Neuronal stem cell (in vitro differentiated cells): ENCODE measurements around the gene LRRK2. TPM values are rescaled to one million over a fixed set of nuclear protein-coding genes. Genes with fewer than 3 reads are reported as not detected.

Source experiments
- DNase-seq: peaks from one replicate; pipeline ENCODE4 v3.0.0-alpha.2; 2013; ENCODE audit warnings: low spot score
- H2AFZ ChIP-seq: one replicate; pipeline ENCODE4 v1.6.1; 2013; ENCODE audit warnings: mild to moderate bottlenecking, low read length, inconsistent platforms
- H2AK5ac ChIP-seq: 2 replicates; pipeline ENCODE4 v1.6.1; 2013; ENCODE audit warnings: low read depth, mild to moderate bottlenecking, inconsistent platforms, low read length, moderate library complexity, mixed read lengths
- H2BK120ac ChIP-seq: 2 replicates; pipeline ENCODE4 v1.6.1; 2013; ENCODE audit warnings: low read depth, mild to moderate bottlenecking, inconsistent platforms, low read length, moderate library complexity, mixed read lengths
- H2BK12ac ChIP-seq: one replicate; pipeline ENCODE4 v1.6.1; 2013; ENCODE audit warnings: low read length, inconsistent platforms
- H2BK15ac ChIP-seq: 2 replicates; pipeline ENCODE4 v1.6.1; 2013; ENCODE audit warnings: mild to moderate bottlenecking, low read length, inconsistent platforms, mixed read lengths
- H2BK5ac ChIP-seq: one replicate; pipeline ENCODE4 v1.6.1; 2013; ENCODE audit warnings: inconsistent platforms, mild to moderate bottlenecking, low read length, moderate library complexity
- H3K14ac ChIP-seq: one replicate; pipeline ENCODE4 v1.6.1; 2013; ENCODE audit warnings: low read length, inconsistent platforms
- H3K18ac ChIP-seq: 2 replicates; pipeline ENCODE4 v1.6.1; 2013; ENCODE audit warnings: low read length, inconsistent platforms
- H3K23ac ChIP-seq: 2 replicates; pipeline ENCODE4 v1.6.1; 2013; ENCODE audit warnings: low read depth, mild to moderate bottlenecking, mixed read lengths, low read length, inconsistent platforms; ENCODE audit not compliant: poor library complexity
- H3K27ac ChIP-seq: replicated peaks from 3 replicates; pipeline ENCODE4 v1.5.1; 2013; ENCODE audit warnings: low read length, inconsistent platforms
- H3K27me3 ChIP-seq, 3 experiments: 2 replicates each; pipeline ENCODE4 v1.6.1; 2013; ENCODE audit warnings: low read length in 3 of 3, mild to moderate bottlenecking in 2 of 3, inconsistent platforms in 1 of 3, low read depth in 1 of 3, mixed read lengths in 1 of 3, moderate library complexity in 1 of 3; ENCODE audit not compliant: control insufficient read depth in 3 of 3, insufficient read depth in 3 of 3
- H3K36me3 ChIP-seq, 2 donors: replicated peaks in 1 of 2; 2 replicates each; pipeline ENCODE4 v1.6.1; 2013; ENCODE audit warnings: low read length in 2 of 2; ENCODE audit not compliant: control insufficient read depth in 2 of 2, insufficient read depth in 2 of 2
- H3K4ac ChIP-seq: 2 replicates; pipeline ENCODE4 v1.6.1; 2013; ENCODE audit warnings: inconsistent platforms, mild to moderate bottlenecking, low read length, moderate library complexity
- H3K4me1 ChIP-seq, 2 donors: 1 replicate in 1 of 2; 2 replicates in 1 of 2; pipeline ENCODE4 v1.6.1; 2013; ENCODE audit warnings: low read length in 2 of 2, low read depth in 1 of 2; ENCODE audit not compliant: control insufficient read depth in 2 of 2, insufficient read depth in 1 of 2
- H3K4me2 ChIP-seq: one replicate; pipeline ENCODE4 v1.6.1; 2013; ENCODE audit warnings: mild to moderate bottlenecking, low read length, inconsistent platforms; ENCODE audit not compliant: insufficient read depth, poor library complexity, severe bottlenecking
- H3K4me3 ChIP-seq, 2 donors: 2 replicates each; pipeline ENCODE4 v1.5.1; 2013; ENCODE audit warnings: low read length in 2 of 2, mild to moderate bottlenecking in 2 of 2, inconsistent platforms in 1 of 2, moderate library complexity in 1 of 2
- H3K79me1 ChIP-seq: one replicate; pipeline ENCODE4 v1.6.1; 2013; ENCODE audit warnings: low read depth, mild to moderate bottlenecking, inconsistent platforms, low read length, moderate library complexity
- H3K9ac ChIP-seq: one replicate; pipeline ENCODE4 v1.6.1; 2013; ENCODE audit warnings: mild to moderate bottlenecking, low read depth, low read length, inconsistent platforms; ENCODE audit not compliant: poor library complexity
- H3K9me3 ChIP-seq, 2 donors: replicated peaks in 1 of 2; 2 replicates each; pipeline versions ENCODE3 to v1.6.1; 2013; ENCODE audit warnings: low read length in 2 of 2, mild to moderate bottlenecking in 2 of 2, inconsistent platforms in 1 of 2, low read depth in 1 of 2, mixed read lengths in 1 of 2, moderate library complexity in 1 of 2; ENCODE audit not compliant: control insufficient read depth in 2 of 2, insufficient read depth in 1 of 2
- H4K8ac ChIP-seq: one replicate; pipeline ENCODE4 v1.6.1; 2013; ENCODE audit warnings: low read depth, mild to moderate bottlenecking, inconsistent platforms, low read length, moderate library complexity
- H4K91ac ChIP-seq: one replicate; pipeline ENCODE4 v1.6.1; 2013; ENCODE audit warnings: low read length, low read depth, mild to moderate bottlenecking, inconsistent platforms; ENCODE audit not compliant: poor library complexity
- WGBS, 2 donors: extraction: QIAGEN DNeasy Blood & Tissue Kit; methylation state at CpG; one replicate each; pipeline ENCODE4 v1.1.7; 2013; ENCODE audit warnings: missing lambda C conversion rate in 2 of 2, mixed read lengths in 1 of 2; ENCODE audit not compliant: insufficient read length in 2 of 2, insufficient replicate concordance in 1 of 2; ENCODE audit errors: extremely low coverage in 2 of 2; 5-methylcytosine and 5-hydroxymethylcytosine counted together
- polyA plus RNA-seq, 2 experiments: library from polyadenylated mRNA; stranded (reverse); fragments of 200-250 nt; gene quantifications; one replicate each; pipeline ENCODE4 v1.2.3, GENCODE V29; 2013

The LRRK2 gene
- polyA plus RNA-seq (2013, experiment 1 of 2): 0.03 TPM
- 0.04 TPM for polyA plus RNA-seq (2013, experiment 2 of 2)

GRCh38 chr12:40224439-40225291, at the start of gene LRRK2:
Gene LRRK2 (plus strand): TSS chr12:40224997. CDS start chr12:40225132, 135 bp downstream.
- H2BK12ac ChIP-seq: no peak within 1 kb of the TSS
- H3K9me3 ChIP-seq: no peaks in the 10 kb centered on the region
- H3K79me1 ChIP-seq: no peaks in the 10 kb centered on the region
- H3K23ac ChIP-seq: no peak within 1 kb of the TSS
- peak within 1 kb of the TSS; percentile 58 for H2BK15ac ChIP-seq
- H3K4me2 ChIP-seq: peak within 1 kb of the TSS; percentile 96
- peak within 1 kb of the TSS; percentile 21 for H3K9ac ChIP-seq
- no peak within 1 kb of the TSS for H4K8ac ChIP-seq
- peak; percentile 33 for DNase-seq
- H3K18ac ChIP-seq: peak within 1 kb of the TSS; percentile 91
- no peak within 1 kb of the TSS for H3K14ac ChIP-seq
- H3K4me1 ChIP-seq: peaks cover 0 to 2% of the 10 kb centered on the region in 2 donors
- H3K27me3 ChIP-seq: peaks cover 0 to 39% (median 23%) of the 10 kb centered on the region in 3 experiments
- peak within 1 kb of the TSS; percentile 61 for H2BK120ac ChIP-seq
- no peak within 1 kb of the TSS for H3K4ac ChIP-seq
- H2BK5ac ChIP-seq: no peak within 1 kb of the TSS
- H3K36me3 ChIP-seq: no peaks in the 10 kb centered on the region
- H3K4me3 ChIP-seq: peak within 1 kb of the TSS; percentile 50 to 85
- H4K91ac ChIP-seq: no peak within 1 kb of the TSS
- no peak within 1 kb of the TSS for H2AK5ac ChIP-seq
- no CpG with 5 or more reads among the region's 78 CpGs for WGBS, 2 donors
- peak within 1 kb of the TSS; percentile 99 for H2AFZ ChIP-seq
- H3K27ac ChIP-seq: no peak within 1 kb of the TSS

- Histone ChIP-seq H3K4me1 (no peaks in the 10 kb centered on the region), H3K4me3 (no peak overlapping the region), H3K14ac (no peak overlapping the region), H3K4me2 (no peak overlapping the region), H3K9me3 (no peaks in the 10 kb centered on the region), H3K23ac (no peak overlapping the region), H2BK5ac (no peak overlapping the region), H3K27me3 (no peaks in the 10 kb centered on the region), H3K27ac (no peak overlapping the region), H3K36me3 (no peaks in the 10 kb centered on the region), H3K18ac (no peak overlapping the region), H2AK5ac (no peak overlapping the region), H2BK15ac (no peak overlapping the region), H2AFZ (no peak overlapping the region), H4K8ac (no peak overlapping the region), H3K4ac (no peak overlapping the region), H2BK120ac (no peak overlapping the region), H3K9ac (no peak overlapping the region), H3K79me1 (no peaks in the 10 kb centered on the region), H4K91ac (no peak overlapping the region), H2BK12ac (no peak overlapping the region)
- WGBS, 2 donors: no CpG with 5 or more reads among the region's 2 CpGs
- no peak for DNase-seq
These were observed 49.8 kb upstream of the LRRK2 start for GRCh38 chr12:40175045-40175444.

- no CpG with 5 or more reads among the region's 3 CpGs for WGBS, 2 donors
- Histone ChIP-seq H2BK15ac (no peak overlapping the region), H4K91ac (no peak overlapping the region), H3K14ac (no peak overlapping the region), H3K27me3 (no peaks in the 10 kb centered on the region), H2BK12ac (no peak overlapping the region), H3K9ac (no peak overlapping the region), H3K4me3 (no peak overlapping the region), H2AFZ (no peak overlapping the region), H3K4me2 (no peak overlapping the region), H2AK5ac (no peak overlapping the region), H2BK5ac (no peak overlapping the region), H4K8ac (no peak overlapping the region), H3K79me1 (no peaks in the 10 kb centered on the region), H2BK120ac (no peak overlapping the region), H3K4ac (no peak overlapping the region), H3K36me3 (no peaks in the 10 kb centered on the region), H3K9me3 (no peaks in the 10 kb centered on the region), H3K4me1 (no peaks in the 10 kb centered on the region), H3K23ac (no peak overlapping the region), H3K18ac (no peak overlapping the region), H3K27ac (no peak overlapping the region)
- no peak for DNase-seq
These were observed 49.3 kb upstream of the LRRK2 start for GRCh38 chr12:40175489-40175888.

GRCh38 chr12:40178701-40179100, 46.1 kb upstream of the LRRK2 start:
- Histone ChIP-seq H4K8ac (no peak overlapping the region), H3K4ac (no peak overlapping the region), H3K27me3 (no peaks in the 10 kb centered on the region), H3K4me1 (no peaks in the 10 kb centered on the region), H2AK5ac (no peak overlapping the region), H3K27ac (no peak overlapping the region), H3K23ac (no peak overlapping the region), H4K91ac (no peak overlapping the region), H2BK5ac (no peak overlapping the region), H2BK120ac (no peak overlapping the region), H2BK15ac (no peak overlapping the region), H3K18ac (no peak overlapping the region), H3K4me3 (no peak overlapping the region), H3K9ac (no peak overlapping the region), H3K4me2 (no peak overlapping the region), H3K79me1 (no peaks in the 10 kb centered on the region), H3K9me3 (no peaks in the 10 kb centered on the region), H3K36me3 (no peaks in the 10 kb centered on the region), H2BK12ac (no peak overlapping the region), H3K14ac (no peak overlapping the region), H2AFZ (no peak overlapping the region)
- DNase-seq: no peak
- WGBS, 2 donors: no CpG with 5 or more reads among the region's 4 CpGs
